Esophagus squamous epithelium (tissue), 4 donors: ENCODE measurements around the gene HMGXB4.

Experiments used
- POLR2A ChIP-seq, 4 donors: fragments of 450-650 bp; IDR thresholded peaks; one replicate each; pipeline ENCODE4 v1.6.1; 2017; ENCODE audit warnings: antibody characterized with exemption in 4 of 4, mild to moderate bottlenecking in 4 of 4, moderate library complexity in 3 of 4
- TF ChIP-seq, protein P1 (sequence below), 6 experiments: fragments of 450-650 bp in 4 of 6; fragments of 200-600 bp in 2 of 6; sonication (generic) in 2 of 6; IDR thresholded peaks; one replicate each; pipeline ENCODE4 v1.5.1; 2016 to 2019; ENCODE audit warnings: antibody characterized with exemption in 6 of 6, mild to moderate bottlenecking in 4 of 6, moderate library complexity in 4 of 6

DNA sequence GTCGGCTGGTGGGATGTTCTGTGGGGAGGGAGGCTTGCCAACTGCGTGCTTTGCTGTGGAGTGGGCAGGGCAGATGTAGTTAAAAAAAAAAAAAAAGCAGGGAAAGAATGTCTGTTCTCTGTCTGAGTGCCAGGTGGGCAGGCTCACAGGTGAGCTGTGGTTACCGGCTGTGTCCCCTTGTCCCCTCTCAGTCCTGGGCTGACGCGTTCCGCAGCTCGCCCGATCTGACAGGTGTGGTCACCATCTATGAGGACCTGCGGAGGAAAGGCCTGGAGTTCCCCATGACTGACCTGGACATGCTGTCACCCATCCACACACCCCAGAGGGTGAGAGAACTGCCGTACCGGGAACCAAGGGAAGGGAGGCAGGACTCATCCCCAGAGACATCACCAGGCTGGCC lies 66.0 kb downstream of the HMGXB4 start:
- no peak for TF ChIP-seq POLR2A (IDR thresholded peaks at IDR 0.05)
- TF ChIP-seq, protein P1, sequence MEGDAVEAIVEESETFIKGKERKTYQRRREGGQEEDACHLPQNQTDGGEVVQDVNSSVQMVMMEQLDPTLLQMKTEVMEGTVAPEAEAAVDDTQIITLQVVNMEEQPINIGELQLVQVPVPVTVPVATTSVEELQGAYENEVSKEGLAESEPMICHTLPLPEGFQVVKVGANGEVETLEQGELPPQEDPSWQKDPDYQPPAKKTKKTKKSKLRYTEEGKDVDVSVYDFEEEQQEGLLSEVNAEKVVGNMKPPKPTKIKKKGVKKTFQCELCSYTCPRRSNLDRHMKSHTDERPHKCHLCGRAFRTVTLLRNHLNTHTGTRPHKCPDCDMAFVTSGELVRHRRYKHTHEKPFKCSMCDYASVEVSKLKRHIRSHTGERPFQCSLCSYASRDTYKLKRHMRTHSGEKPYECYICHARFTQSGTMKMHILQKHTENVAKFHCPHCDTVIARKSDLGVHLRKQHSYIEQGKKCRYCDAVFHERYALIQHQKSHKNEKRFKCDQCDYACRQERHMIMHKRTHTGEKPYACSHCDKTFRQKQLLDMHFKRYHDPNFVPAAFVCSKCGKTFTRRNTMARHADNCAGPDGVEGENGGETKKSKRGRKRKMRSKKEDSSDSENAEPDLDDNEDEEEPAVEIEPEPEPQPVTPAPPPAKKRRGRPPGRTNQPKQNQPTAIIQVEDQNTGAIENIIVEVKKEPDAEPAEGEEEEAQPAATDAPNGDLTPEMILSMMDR (IDR thresholded peaks at IDR 0.05): no peak
